Measurements from ENCODE around the gene KRT74. TPM values are rescaled to one million over a fixed set of nuclear protein-coding genes. Genes with fewer than 3 reads are reported as not detected.

The KRT74 gene
- total RNA-seq, 6 experiments from 2014 or later: not detected

DNA sequence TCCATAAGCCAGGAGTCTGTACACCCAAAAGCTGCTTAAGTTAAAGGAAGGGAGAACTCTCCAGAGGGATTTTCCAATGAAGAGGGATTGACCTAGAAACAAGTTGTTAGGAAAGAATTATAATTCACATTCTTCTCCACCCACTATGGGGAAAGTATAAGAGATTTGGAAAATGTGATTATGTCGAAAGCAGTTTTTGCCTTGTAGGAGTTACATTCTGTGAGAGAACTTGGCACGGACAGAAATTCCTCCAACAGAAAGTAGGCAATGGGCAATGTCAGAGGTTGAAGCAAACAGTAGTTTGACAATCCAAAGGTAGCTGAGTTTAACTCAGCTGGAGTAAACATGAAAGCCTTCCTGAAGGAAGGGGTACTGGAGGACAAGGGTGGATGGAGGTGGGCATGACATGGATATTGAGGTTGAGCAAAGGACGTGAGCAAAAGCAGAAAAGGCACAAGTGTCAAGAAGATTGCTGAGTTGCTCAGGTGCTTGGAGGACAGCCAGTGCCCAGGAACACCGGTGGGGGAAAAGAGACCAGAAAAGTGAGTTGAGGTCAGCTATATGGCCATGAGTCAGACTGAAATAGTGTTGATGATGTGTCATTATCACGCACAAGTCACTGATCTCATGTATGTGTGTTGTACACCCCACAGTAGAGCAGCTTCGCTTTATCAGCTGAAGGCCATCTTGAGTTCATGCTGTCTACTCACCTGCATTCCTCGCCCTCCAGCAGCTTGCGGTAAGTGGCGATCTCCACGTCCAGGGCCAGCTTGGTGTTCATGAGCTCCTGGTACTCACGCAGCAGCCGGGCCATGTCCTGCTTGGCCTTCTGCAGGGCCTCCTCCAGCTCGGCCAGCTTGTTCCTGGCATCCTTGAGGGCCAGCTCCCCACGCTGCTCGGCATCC lies 57.5 kb downstream of the KRT74 start:
- Histone ChIP-seq H3K4me3 (no peak overlapping the region), H3K27me3 (no peaks in the 10 kb centered on the region), H3K27ac (no peak overlapping the region), H3K9me3 (no peaks in the 10 kb centered on the region), H3K4me1 (no peaks in the 10 kb centered on the region), H3K36me3 (no peaks in the 10 kb centered on the region)
- no peak for DNase-seq
- intact Hi-C loops (cut with DNase I): no loop called here
- WGBS (ENCODE audit: insufficient coverage, low coverage, low lambda C conversion rate, missing lambda C conversion rate): 64% methylated on average over 5 of the region's 15 CpGs
- no peak for TF ChIP-seq POLR2A (IDR thresholded peaks at IDR 0.05)
- no peak for TF ChIP-seq CTCF (IDR thresholded peaks at IDR 0.05)
- peak in 1 of 4 donors; percentile 61 for ATAC-seq

Other genes with a start within 250 kb of the KRT74 start
- gene KRT85, start 206.4 kb downstream of the KRT74 start, total RNA-seq: not detected
- gene KRT84, start 188.2 kb downstream of the KRT74 start, total RNA-seq: not detected
- gene KRT82, start 167.5 kb downstream of the KRT74 start, total RNA-seq: not detected
- gene KRT75, start 139.5 kb downstream of the KRT74 start, total RNA-seq: not detected
- gene KRT6B, start 121.7 kb downstream of the KRT74 start, total RNA-seq: under 1 TPM in 1 of 6 experiments, not detected in 5; 0.13 TPM
- gene KRT6C, start 100.0 kb downstream of the KRT74 start, total RNA-seq: under 1 TPM in 1 of 6 experiments, not detected in 5; 0.15 TPM
- 1 to 10 TPM in 1 of 6 experiments, not detected in 5; 1.2 TPM for gene KRT6A, start 80.6 kb downstream of the KRT74 start, total RNA-seq
- gene KRT5, start 53.4 kb downstream of the KRT74 start, total RNA-seq: under 1 TPM in 1 of 6 experiments, not detected in 5; 0.66 TPM
- gene KRT71, start 20.7 kb downstream of the KRT74 start, total RNA-seq: not detected
- gene KRT72, start 27.6 kb upstream of the KRT74 start, total RNA-seq: not detected
- not detected for gene KRT73, start 44.7 kb upstream of the KRT74 start, total RNA-seq
- gene KRT2, start 78.4 kb upstream of the KRT74 start, total RNA-seq: not detected
- not detected for gene KRT1, start 106.6 kb upstream of the KRT74 start, total RNA-seq
- not detected for gene KRT77, start 129.7 kb upstream of the KRT74 start, total RNA-seq
- not detected for gene KRT76, start 203.5 kb upstream of the KRT74 start, total RNA-seq
- not detected for gene KRT3, start 222.3 kb upstream of the KRT74 start, total RNA-seq
- gene KRT4, start 240.3 kb upstream of the KRT74 start, total RNA-seq: not detected